ENCODE results near the gene HSF4.

Gene HSF4

GRCh38 chr16:67184995-67185650, 20.6 kb downstream of the HSF4 start (continued):
- TF ChIP-seq ZNF76 (tag by site-specific recombination; IDR thresholded peaks at IDR 0.05; ENCODE audit: borderline replicate concordance, low read depth) (no peak), ZNF558 (tag by site-specific recombination; IDR thresholded peaks at IDR 0.05) (no peak), ZNF221 (tag by site-specific recombination; IDR thresholded peaks at IDR 0.05; ENCODE audit: borderline replicate concordance) (no peak), ZNF184 (tag by site-specific recombination; IDR thresholded peaks at IDR 0.05) (no peak), ZNF654 (tag by site-specific recombination; IDR thresholded peaks at IDR 0.05; ENCODE audit: low read depth) (peak; percentile 51), PRDM10 (tag by site-specific recombination; IDR thresholded peaks at IDR 0.05) (no peak), ZNF48 (tag by site-specific recombination; IDR thresholded peaks at IDR 0.05) (no peak), REST (tag by site-specific recombination; IDR thresholded peaks at IDR 0.05) (peak; percentile 98), ZBTB17 (tag by site-specific recombination; IDR thresholded peaks at IDR 0.05) (peak; percentile 71), ZXDB (tag by site-specific recombination; IDR thresholded peaks at IDR 0.05) (0 out of 2 replicates have a peak, but pooled peaks have one; percentile 42), ZBTB48 (tag by site-specific recombination; IDR thresholded peaks at IDR 0.05) (0 out of 2 replicates have a peak, but pooled peaks have one; percentile 14), FEZF1 (tag by site-specific recombination; IDR thresholded peaks at IDR 0.05) (no peak), ZNF394 (tag by site-specific recombination; IDR thresholded peaks at IDR 0.05; ENCODE audit: borderline replicate concordance) (no peak), BCL11A (tag by site-specific recombination; IDR thresholded peaks at IDR 0.05; ENCODE audit: low read depth) (0 out of 2 replicates have a peak, but pooled peaks have one; percentile 19), ZNF488 (tag by site-specific recombination; IDR thresholded peaks at IDR 0.05) (no peak), ZNF416 (tag by site-specific recombination; IDR thresholded peaks at IDR 0.05) (no peak), ZSCAN18 (tag by site-specific recombination; IDR thresholded peaks at IDR 0.05) (no peak), ZNF658 (tag by site-specific recombination; IDR thresholded peaks at IDR 0.05) (no peak)
- TF ChIP-seq, protein P1, sequence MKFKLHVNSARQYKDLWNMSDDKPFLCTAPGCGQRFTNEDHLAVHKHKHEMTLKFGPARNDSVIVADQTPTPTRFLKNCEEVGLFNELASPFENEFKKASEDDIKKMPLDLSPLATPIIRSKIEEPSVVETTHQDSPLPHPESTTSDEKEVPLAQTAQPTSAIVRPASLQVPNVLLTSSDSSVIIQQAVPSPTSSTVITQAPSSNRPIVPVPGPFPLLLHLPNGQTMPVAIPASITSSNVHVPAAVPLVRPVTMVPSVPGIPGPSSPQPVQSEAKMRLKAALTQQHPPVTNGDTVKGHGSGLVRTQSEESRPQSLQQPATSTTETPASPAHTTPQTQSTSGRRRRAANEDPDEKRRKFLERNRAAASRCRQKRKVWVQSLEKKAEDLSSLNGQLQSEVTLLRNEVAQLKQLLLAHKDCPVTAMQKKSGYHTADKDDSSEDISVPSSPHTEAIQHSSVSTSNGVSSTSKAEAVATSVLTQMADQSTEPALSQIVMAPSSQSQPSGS (tag by site-specific recombination; IDR thresholded peaks at IDR 0.05; ENCODE audit: low read depth) = no peak
